ENCODE results near the gene ERVW-1.

ERVW-1 gene

DNA sequence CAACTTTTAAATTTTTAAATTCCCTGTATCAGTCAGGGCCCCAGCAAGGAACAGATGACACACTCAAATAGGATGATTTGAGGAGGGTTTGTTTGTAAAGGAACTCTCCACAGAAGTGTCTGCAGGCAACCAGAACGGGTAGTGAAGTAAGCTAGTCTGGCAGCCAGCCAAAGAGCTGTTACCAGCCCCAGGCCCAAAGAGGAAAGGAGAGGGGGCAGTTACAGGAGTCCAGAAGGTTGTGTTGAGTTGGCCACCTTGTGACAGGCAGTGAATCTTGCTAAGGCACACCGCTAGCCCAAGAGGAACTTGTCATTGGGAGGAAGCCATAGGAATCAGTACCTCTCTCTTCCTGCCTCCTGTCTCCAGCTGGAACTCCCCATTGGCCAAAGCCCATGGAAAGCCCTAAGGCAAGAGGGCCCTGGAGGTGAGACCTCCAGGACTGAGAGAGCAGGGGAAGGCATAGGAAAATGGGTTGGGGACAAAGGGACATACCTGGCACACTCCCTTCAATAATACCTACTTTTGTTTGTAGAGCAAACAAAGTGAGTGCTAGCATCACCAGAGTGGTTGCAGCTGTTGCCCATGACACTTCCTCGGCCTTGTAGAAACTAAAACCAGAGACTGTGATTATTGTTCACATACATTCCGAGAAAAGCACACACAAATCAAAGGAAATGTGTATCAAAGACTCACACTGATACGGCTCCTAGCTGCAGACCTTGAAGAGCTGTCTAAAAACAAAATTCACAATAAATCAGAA lies 55.9 kb downstream of the ERVW-1 start:
- DNase-seq: no peak
